Right forelimb (tissue), 1 donor: ENCODE measurements around the gene CCDC81.
"Not testable (repeated sequence)": the region's sequence is repeated elsewhere in the genome, so short reads cannot be mapped to it uniquely, and the experiment has no call there.

ENCODE experiments used
- DNase-seq: peaks from one replicate; pipeline ENCODE4 v3.0.0-alpha.2; 2018

Gene CCDC81

DNA sequence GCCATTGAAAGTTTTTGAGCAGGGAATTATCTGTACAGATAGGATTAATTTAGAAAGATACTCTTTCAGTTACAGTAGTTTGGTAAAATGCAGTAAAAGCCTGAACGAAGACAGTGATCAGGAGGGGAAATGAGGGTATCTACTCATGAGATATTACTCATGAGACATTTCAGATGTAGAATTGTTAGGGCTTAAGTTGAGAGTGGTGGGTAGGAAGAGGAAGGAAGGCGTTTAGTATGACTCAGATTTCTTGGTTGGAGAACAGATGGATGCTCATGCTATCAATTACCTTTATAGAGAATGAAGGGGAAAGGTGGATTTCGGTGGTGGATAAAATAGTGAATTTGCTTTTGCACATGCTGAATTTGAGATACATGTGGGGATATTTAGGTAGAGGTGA, 15.8 kb downstream of the CCDC81 start:
- DNase-seq: no peak

DNA sequence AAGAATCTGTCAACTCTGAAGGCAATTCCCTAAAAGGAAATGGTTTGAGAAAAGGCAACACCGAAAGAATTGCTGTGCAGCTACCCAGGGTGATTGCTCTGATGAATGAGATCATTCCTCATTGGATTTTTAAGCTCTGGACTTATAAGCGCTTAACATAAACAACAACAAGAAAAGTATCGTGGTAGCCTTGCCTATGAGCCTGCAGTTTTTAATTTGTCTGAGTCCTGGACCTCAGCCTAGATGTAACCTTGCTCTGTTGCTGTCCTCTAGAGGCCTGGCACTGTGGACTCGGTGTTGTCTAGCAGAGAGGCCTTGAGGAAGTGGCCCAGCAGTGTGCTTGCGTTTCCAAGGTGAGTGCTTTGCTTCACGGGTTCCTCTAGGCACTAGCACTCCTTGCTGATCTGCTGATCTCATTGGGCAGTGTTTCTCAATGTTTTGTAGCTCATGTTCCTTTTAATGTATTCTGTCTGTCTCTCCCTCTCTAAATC, 20.4 kb downstream of the CCDC81 start:
- no peak for DNase-seq

DNA sequence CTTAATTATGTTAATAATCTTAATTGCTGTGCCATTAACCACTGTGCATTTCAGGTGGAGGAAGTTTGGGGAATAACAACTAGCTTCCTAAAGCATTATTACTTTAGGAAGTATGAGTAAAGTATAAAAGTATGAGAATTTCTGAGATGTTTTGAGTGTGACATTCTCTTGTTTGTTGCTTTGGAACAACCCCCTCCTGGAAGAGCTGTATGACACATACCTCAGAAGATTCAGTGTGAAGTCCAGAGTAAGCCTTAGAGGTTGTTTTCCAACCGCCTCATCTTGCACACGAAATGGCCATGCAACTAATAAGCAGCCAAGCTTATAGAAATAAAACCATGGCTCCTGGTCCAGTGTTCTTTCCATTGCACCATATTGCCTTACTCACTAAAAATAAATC, 21.7 kb downstream of the CCDC81 start:
- DNase-seq: no peak

DNA sequence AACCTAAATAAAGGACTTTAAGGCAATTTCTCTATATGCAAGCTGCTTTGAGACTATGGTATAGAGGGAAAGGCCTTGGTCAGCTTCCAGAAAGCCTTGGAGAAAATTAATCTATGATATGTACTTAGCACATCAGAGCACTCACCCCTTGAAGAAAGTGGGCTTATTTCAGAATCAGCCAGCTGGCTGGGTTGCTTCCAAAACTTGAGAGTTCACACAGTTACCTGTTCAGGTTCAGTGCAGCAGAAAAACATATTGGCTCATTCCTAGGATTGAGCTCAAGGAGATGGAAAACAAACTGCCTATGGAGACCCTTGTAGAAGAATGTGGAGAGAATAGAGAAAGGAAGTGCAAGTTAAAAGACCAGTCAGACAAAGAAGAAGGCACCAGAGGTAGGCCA, 22.7 kb downstream of the CCDC81 start:
- no peak for DNase-seq

DNA sequence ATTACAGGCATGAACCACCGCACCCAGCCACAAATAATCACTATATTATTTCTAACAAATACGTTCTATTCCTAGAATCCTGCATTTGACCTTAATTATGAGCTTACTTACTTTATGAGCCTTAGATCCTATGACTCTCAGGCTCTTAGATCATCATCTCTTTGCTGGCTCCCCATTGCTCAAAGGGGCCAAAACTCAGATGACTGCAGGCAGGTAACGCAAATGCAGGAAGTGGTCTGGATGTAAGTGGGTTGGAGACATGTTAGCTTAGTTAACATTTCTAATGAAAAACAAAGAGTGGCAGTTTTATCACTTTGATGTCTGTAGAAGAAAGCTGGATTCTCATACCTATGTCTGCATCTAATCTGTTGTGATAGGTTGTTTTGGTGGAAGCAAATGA, 23.4 kb downstream of the CCDC81 start:
- DNase-seq: no peak

DNA sequence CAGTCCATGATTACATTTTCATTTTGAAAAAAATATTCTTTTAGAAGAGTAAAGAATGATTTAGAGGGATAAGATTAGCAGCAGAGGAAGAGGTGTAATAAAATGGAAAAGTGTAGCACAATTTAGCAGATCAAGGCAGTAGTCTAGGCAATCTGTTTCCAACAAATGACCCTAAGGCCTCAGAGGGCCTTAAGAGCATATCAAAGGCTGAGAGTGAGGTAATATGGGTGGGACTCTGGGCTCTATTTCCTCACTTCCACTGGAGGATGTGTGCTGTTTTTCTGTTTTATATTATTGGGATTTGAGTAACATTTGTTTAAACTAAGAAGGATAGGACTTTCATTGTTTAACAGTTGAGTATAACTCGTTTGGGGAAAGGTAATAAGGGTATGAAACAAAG, 28.8 kb downstream of the CCDC81 start:
- DNase-seq: no peak

DNA sequence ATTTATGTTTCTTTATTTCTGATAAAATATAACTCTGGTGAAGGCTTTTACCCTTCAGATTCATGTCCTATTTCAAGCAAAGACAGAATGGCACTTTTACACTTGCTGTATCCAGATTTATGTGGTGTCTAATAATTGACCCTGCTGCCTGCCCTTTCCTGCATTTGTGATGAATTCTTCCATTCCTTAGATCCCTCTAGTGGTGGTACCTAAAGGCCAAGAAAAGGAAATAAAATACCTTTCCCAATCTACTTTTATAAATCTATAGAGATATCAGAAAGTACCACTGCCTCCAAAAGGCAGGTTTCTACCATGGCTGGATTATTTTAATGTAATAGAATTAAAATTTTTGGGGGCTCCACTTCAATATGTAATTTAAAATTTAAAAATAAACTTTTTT, 34.2 kb downstream of the CCDC81 start:
- no peak for DNase-seq

DNA sequence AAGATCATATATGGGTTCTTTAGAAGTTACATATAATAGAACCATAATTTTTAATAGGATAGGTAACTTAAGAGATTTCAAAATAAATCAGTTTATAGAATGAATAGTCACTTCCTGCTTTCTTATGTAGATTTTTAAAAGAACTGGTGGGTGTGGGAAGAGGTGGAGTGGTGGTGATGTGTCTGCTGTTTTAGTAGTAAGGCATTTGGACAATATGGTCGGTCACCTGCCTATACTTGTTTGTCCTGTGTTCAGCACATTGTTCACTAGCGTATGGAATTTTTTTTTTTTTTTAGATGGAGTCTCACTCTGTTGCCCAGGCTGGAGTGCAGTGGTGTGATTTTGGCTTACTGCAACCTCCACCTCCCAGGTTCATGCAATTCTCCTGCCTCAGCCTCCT, 39.3 kb downstream of the CCDC81 start:
- no peak for DNase-seq

DNA sequence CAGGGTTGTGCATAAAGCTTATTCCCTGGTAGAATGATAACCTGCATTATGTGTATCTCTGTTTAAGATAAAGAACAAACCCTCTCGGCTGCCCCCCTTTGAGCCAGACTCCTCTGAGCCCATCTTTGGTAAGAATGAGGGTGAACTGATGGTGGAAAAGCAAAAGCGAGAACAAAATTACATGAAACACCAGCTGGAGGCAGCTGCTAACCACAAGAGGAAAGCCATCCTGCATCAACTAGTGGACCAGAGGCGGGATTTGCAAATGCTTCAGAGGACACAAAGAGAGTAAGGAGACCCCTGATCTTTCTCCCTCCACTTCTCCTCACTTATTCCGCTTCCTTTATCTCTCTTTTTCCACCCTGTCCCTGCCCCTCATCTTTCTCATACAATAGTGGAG, 40.3 kb downstream of the CCDC81 start:
- DNase-seq: no peak

DNA sequence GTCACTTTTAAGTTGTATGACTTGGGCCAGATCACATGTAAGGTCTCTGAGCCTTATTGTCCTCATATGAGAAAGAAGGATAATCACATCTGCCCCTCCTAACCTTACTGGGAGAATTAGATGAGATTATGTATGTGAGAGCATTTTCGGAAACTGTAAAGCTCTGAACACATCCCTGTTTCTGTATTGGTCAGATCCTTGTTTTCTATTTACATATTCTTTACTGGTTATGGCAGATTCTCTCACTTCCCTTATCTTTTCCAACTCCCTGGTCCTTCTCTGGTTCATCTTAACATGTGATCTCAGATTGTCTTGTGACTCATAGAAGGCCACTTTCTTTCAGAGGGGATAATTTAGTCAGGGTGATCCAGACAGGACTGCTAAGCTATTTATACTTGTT, 41.8 kb downstream of the CCDC81 start:
- DNase-seq: no peak

DNA sequence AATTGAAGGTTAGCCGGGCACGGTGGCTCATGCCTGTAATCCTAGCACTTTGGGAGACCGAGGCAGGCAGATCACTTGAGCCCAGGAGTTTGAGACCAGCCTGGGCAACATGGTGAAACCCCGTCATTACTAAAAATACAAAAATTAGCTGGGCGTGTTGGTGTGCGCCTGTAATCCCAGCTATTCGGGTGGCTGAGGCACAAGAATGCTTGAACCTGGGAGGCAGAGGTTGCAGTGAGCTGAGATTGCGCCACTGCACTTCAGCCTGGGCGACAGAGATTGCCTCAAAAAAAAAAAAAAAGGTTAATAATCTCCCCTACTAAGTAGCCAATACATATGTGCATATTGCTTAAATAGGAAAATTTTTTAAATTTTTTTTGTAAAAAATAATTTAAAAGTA, 42.3 kb downstream of the CCDC81 start:
- DNase-seq: not testable (repeated sequence)

DNA sequence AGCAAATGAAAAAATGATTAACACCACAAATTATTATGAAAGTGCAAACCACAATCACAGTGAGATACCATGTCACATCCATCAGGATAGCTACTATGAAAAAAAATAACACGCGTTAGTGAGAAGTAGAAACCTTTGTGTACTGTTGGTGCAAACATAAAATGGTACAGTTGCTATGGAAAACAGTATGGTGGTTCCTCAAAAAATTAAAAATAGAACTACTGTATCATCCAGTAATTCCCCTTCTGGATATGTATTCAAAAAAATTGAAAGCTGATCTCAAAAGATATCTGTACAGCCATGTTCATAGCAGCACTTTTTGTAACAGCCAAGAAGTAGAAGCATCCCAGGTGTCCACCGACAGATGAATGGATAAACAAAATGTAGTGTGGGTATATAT, 43.4 kb downstream of the CCDC81 start:
- no peak for DNase-seq

DNA sequence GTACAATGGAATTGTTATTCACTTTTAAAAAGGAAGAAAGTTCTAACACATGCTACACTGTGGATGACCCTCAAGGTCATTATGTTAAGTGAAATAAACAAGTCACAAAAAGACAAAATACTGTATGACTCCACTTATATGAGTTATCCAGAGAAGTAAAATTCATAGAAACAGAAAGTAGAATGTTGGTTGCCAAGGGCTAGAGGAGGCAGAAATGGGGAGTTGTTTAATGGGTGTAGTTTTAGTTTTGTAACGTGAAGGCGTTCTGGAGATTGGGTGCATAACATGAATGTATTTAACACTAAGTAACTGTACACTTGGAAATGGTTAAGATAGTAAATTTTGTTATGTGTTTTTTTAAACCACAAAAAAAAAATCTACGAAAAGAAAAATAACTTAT, 43.8 kb downstream of the CCDC81 start:
- DNase-seq: no peak

DNA sequence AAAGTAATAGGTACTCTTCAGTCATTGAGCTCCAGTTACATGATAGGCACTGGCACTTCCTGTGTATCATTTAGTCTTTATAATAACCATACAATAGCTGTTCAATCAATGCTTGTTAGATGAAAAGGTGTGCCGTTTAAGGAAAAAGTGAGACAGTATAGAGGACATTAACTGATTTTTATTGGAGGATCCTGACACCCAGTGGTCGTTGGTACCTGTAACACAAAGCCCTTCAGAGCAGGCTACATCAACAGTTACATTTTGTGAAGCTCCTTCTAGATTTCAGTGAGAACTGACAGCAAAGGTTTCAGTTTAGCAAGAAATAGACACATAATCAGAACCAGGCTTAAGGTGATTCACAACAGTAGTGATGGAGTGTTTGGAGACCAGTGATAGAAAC, 44.2 kb downstream of the CCDC81 start:
- no peak for DNase-seq

DNA sequence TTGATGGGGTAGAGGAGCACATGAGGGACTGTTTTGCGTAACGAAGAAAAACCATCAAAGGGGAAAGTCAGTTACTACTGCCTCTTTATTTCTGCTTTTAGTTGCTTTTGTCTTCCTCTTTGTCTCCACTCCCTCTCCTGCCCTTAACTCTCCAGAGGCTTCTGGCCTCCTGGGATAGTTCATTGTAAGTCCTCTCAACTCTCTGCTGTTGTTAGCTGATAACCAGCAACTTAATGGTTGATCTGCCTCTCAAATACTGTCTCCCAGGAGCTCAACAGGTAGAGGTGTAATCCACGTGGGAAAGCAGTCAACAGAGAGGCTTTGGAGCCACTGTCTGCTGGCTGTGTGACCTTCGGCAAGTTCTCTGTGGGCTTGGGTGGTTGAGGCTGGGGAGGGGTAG, 47.3 kb downstream of the CCDC81 start:
- no peak for DNase-seq

DNA sequence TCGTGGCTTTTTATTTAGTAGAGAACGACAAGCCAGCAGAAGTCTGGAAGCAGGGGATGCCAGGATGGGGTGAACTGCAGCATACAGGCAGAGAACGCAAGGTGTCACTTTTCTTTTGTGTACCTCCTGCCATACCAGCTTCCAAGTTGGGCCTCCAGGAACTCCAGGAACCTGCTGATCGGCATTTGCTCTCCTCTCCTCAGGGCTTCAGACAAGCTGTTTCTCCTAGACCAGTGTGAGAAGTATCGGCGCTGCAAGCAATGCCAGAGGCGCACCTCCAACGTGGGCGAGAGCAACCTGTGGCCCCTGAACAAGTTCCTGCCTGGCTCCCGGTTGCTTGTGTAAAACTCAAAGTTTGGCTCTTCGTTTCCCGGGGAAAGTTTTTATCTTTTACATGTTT, 47.7 kb downstream of the CCDC81 start:
- no peak for DNase-seq

DNA sequence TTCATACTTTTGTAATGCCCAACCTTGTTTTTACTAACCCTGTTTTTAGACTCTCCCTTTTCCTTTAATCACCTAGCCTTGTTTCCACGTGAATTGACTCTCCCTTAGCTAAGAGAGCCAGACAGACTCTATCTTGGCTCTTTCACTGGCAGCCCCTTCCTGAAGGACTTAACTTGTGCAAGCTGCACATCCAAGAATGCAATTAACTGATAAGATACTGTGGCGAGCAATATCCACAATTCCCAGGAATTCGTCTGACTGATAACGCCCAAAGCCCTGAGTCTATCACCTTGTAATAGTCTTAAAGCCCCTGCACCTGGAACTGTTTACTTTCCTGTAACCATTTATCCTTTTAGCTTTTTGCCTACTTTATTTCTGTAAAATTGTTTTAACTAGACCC, 48.8 kb downstream of the CCDC81 start:
- not testable (repeated sequence) for DNase-seq

DNA sequence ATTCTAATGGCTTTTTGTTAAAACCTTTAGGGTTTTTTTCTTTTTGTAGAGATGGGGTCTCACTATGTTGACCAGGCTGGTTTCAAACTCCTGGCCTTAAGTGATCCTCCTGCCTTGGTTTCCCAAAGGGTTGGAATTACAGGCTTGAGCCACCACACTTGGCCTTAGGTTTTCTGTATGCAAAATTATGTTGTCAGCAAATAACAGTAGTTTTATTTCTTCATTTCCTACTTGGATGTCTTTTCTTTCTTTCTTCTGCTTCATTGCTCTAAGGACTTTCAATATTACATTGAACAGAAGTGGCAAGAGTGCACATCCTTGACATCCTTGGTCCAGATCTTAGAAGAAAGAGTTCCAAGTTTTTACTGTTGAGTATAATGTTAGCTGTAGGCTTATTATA, 52.8 kb downstream of the CCDC81 start:
- DNase-seq: no peak

DNA sequence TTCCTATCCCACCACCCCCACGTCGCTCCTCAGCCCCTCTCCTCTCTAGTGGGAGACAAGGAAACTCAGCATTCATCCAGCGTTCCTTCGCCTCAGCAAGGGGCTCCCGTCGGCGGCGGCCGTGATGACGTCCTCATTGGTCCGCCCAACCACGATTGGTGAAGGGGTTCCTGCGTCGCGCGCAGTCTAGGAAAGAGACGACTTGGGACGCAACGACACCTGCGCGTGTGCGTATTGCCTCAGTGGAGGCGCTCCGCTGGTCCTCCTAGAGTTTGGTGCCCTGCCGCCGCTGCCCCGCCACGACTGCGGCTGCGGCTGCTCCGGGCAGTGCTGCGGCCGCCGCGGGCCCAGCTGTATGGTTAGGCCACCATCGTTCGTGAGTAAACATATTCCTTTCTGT, 56.6 kb downstream of the CCDC81 start:
- DNase-seq: no peak

DNA sequence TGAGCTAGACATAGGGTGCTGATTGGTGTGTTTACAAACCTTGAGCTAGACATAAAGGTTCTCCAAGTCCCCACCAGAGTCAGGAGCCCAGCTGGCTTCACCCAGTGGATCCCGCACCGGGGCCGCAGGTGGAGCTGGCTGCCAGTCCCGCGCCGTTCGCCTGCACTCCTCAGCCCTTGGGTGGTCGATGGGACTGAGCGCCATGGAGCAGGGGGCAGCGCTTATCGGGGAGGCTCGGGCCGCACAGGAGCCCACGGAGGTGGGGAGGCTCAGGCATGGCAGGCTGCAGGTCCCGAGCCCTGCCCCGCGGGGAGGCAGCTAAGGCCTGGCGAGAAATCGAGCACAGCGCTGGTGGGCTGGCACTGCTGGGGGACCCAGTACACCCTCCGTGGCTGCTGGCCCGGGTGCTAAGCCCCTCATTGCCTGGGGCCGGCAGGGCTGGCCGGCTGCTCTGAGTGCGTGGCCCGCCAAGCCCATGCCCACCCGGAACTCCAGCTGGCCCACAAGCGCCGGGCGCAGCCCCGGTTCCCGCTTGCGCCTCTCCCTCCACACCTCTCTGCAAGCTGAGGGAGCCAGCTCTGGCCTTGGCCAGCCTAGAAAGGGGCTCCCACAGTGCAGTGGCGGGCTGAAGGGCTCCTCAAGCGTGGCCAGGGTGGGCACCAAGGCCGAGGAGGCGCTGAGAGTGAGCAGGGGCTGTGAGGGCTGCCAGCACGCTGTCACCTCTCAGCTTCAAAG, 58.8 kb downstream of the CCDC81 start:
- not testable (repeated sequence) for DNase-seq

DNA sequence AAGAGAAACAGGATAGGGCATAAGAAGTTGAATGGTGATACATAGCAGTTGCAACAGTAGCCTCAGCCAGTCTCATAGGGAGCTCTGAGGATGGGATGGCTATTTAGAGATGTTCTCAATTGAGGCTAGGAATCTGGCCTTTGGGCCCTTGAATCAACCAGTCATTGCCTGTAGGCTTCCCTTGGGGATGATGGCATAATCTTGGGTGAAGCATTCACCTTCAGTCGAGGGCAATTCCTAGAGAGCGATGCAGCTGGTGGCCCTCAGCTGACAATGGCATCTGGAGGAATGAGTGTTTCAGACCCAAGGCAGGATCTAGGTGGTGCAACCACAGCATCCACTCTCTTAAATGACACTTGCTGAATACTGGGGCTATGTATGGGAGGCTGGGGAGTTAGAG, 61.0 kb downstream of the CCDC81 start:
- no peak for DNase-seq

DNA sequence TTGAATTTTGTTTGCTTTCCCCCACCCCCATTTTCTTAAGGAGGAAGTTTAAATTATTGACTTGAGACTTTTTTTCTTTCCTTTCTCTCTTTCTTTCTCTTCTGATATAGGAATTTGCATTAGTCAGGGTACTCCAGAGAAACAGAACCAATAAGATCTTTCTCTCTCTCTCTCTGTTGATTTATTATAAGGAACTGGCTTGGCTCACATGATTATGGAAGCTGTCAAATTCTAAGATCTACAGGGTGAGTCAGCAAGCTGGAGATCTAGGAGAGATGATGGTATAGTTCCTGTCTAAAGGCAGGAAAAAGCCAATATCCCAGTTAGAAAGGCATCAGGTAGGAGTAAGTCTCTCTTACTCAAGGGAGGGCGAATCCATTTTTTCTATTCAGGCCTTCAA, 64.0 kb downstream of the CCDC81 start:
- no peak for DNase-seq

DNA sequence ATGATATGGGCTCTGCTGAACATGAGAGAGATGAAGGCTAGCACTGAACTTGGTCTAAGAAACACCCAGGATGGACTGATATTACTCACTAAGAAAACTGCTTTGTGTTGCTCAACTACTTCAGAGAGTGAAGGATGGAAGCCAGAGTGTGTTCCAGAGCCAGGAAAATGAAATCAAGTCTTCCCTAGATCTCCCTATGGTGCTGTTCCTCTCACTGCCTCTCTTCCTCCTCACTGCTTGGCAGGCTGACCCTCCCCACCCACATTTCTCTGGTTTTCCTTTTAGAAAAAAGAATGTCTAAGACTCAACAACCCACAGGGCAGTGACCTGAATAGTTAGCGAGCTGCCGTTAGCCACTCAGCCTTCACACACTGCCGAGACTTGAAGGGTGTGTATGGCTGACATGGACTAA, 65.6 kb downstream of the CCDC81 start:
- peak; percentile 56 for DNase-seq

DNA sequence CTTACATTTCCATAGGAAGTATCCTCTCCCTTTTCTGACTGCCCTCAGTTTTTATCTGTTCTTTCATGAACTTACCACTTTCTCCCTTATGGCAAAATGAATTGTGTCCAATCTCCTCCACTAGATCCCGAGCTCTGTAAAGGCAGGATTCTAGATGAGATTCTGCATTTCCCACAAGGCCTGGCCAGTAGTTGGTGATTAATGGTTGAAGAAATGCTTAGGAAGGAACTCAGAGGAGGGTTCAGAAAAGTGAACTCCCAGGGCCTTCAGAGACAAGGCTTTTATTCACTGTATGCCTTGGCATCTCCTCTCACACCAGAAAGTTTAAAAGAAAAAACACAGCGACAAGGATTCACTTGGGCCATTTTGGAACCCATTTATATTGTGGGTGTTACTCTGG, 66.2 kb downstream of the CCDC81 start:
- no peak for DNase-seq

DNA sequence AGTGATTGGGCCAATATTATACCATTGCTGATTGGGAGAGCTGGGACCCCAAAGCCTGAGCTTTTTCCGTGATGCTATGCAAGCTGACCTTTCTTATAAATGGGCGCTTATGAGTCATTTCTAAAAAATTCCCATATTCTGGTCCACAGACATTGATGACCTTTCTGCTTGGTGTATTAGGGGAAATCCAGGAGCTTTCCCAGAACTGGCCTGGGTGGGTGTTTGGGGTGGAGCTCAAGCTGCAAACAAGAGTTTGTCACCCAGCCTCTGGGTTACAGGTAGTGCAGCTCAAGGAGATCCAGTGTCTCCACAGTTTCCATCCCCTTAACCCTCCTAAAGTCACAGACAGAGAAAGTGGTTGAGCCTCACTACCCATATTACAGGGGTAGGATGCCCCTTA, 67.7 kb downstream of the CCDC81 start:
- no peak for DNase-seq
